Endothelial cell of umbilical vein (primary cell): ENCODE data around the gene WNT16. TPM values are rescaled to one million over a fixed set of nuclear protein-coding genes. Genes with fewer than 3 reads are reported as not detected.

Experiments used
- BruUV-seq: library from RNA; stranded (reverse); fragments of 400-500 nt; replicated peaks from 2 replicates; lab custom pipeline; 2021; lab: Mats Ljungman, UMichigan
- CTCF ChIA-PET: fragments of 300-600, 350-600 bp; sonication (Branson Sonifier 250); formaldehyde crosslinking; loops from one replicate; lab custom pipeline; 2021; ENCODE audit warnings: antibody characterized with exemption, inconsistent platforms; lab: Charles Lee
- POLR2A ChIA-PET: fragments of 300-600, 350-600 bp; sonication (Branson Sonifier 250); formaldehyde crosslinking; loops from one replicate; lab custom pipeline; 2021; ENCODE audit warnings: antibody characterized with exemption, inconsistent platforms; lab: Charles Lee
- DNase-seq: peaks from one replicate; pipeline ENCODE4 v3.0.0-alpha.2; 2011; ENCODE audit warnings: low read depth, low spot score
- FAIRE-seq: peaks from 2 replicates; lab custom pipeline; 2011; peaks lifted over from hg19 to GRCh38; lab: Jason Lieb, UNC
- H2AFZ ChIP-seq: 2 replicates; pipeline ENCODE4 v1.6.0; 2012; ENCODE audit warnings: low read depth, low read length, control low read depth, inconsistent platforms
- H3K27ac ChIP-seq: 2 replicates; pipeline ENCODE4 v1.5.1; 2011; ENCODE audit warnings: low read depth, mild to moderate bottlenecking, control low read depth, low read length, moderate library complexity; ENCODE audit not compliant: insufficient read depth
- H3K27me3 ChIP-seq, 2 experiments: 2 replicates each; pipeline versions ENCODE4 v1.6.0 to v1.6.1; 2011; ENCODE audit warnings: low read length in 2 of 2, mixed read lengths in 1 of 2; ENCODE audit not compliant: control insufficient read depth in 2 of 2, insufficient read depth in 2 of 2
- H3K36me3 ChIP-seq, 2 experiments: 2 replicates in 1 of 2; 3 replicates in 1 of 2; pipeline ENCODE4 v1.5.1; 2011; ENCODE audit warnings: low read length in 2 of 2, mild to moderate bottlenecking in 1 of 2, moderate library complexity in 1 of 2; ENCODE audit not compliant: control insufficient read depth in 2 of 2, insufficient read depth in 2 of 2; ENCODE audit errors: extremely low read depth in 1 of 2
- H3K4me1 ChIP-seq: 3 replicates; pipeline ENCODE4 v1.5.1; 2011; ENCODE audit warnings: mild to moderate bottlenecking, low read length; ENCODE audit not compliant: control insufficient read depth, insufficient read depth; ENCODE audit errors: extremely low read depth
- H3K4me2 ChIP-seq: 2 replicates; pipeline ENCODE4 v1.6.1; 2011; ENCODE audit warnings: low read length, control low read depth, mixed read lengths; ENCODE audit not compliant: insufficient read depth
- H3K4me3 ChIP-seq, 3 experiments: fragments of 200-600 bp in 1 of 3; sonication (generic), shearing (Covaris generic) in 1 of 3; replicated peaks in 1 of 3; 2 replicates each; pipeline ENCODE4 v1.5.1; 2011 to 2016; ENCODE audit warnings: control low read depth in 3 of 3, low read length in 3 of 3, mild to moderate bottlenecking in 2 of 3, inconsistent platforms in 1 of 3, low read depth in 1 of 3, moderate library complexity in 1 of 3; ENCODE audit not compliant: insufficient read depth in 1 of 3
- H3K79me2 ChIP-seq: 2 replicates; pipeline ENCODE4 v1.6.0; 2012; ENCODE audit warnings: low read length, inconsistent platforms; ENCODE audit not compliant: control insufficient read depth, insufficient read depth
- H3K9ac ChIP-seq: replicated peaks from 2 replicates; pipeline ENCODE3; 2011; ENCODE audit warnings: low read length, control low read depth; ENCODE audit not compliant: insufficient read depth; ENCODE audit errors: extremely low read depth
- H3K9me1 ChIP-seq: replicated peaks from 3 replicates; pipeline ENCODE4 v1.6.0; 2011; ENCODE audit warnings: mild to moderate bottlenecking, low read length; ENCODE audit not compliant: control insufficient read depth, insufficient read depth; ENCODE audit errors: extremely low read depth
- H3K9me3 ChIP-seq: replicated peaks from 2 replicates; pipeline ENCODE4 v1.5.1; 2012; ENCODE audit warnings: low read length, inconsistent platforms; ENCODE audit not compliant: control insufficient read depth, insufficient read depth
- H4K20me1 ChIP-seq: replicated peaks from 2 replicates; pipeline ENCODE3; 2011; ENCODE audit warnings: mild to moderate bottlenecking, low read length; ENCODE audit not compliant: control insufficient read depth, insufficient read depth; ENCODE audit errors: extremely low read depth
- CTCF ChIP-seq, 2 donors: IDR thresholded peaks; 1 replicate in 1 of 2; 2 replicates in 1 of 2; pipeline ENCODE4 v1.5.1; 2011; ENCODE audit warnings: low read length in 2 of 2, mild to moderate bottlenecking in 2 of 2, moderate library complexity in 2 of 2, control low read depth in 1 of 2, inconsistent platforms in 1 of 2, low read depth in 1 of 2; ENCODE audit not compliant: insufficient read depth in 1 of 2; ENCODE audit errors: extremely low read depth in 1 of 2
- FOS ChIP-seq: IDR thresholded peaks from 2 replicates; pipeline ENCODE4 v1.6.1; 2011; ENCODE audit warnings: mild to moderate bottlenecking, low read length, moderate library complexity, borderline replicate concordance; ENCODE audit not compliant: insufficient read depth
- GATA2 ChIP-seq: IDR thresholded peaks from 2 replicates; pipeline ENCODE4 v1.7.0; 2011; ENCODE audit warnings: low read depth, mild to moderate bottlenecking, moderate library complexity, mixed read lengths, low read length; ENCODE audit not compliant: insufficient read length, insufficient read depth
- JUN ChIP-seq: IDR thresholded peaks from 2 replicates; pipeline ENCODE4 v1.6.1; 2011; ENCODE audit warnings: borderline replicate concordance, low read depth; ENCODE audit not compliant: insufficient read length, insufficient read depth
- MYC ChIP-seq: IDR thresholded peaks from one replicate; pipeline ENCODE4 v1.6.1; 2011; ENCODE audit warnings: mild to moderate bottlenecking, low read depth, low read length
- POLR2A ChIP-seq: IDR thresholded peaks from 2 replicates; pipeline ENCODE4 v1.6.1; 2012; ENCODE audit warnings: low read depth, mild to moderate bottlenecking, control low read depth, low read length
- POLR2AphosphoS5 ChIP-seq: IDR thresholded peaks from 2 replicates; pipeline ENCODE4 v1.6.1; 2012; ENCODE audit warnings: low read depth, mild to moderate bottlenecking, control low read depth, low read length, moderate library complexity; ENCODE audit not compliant: insufficient read depth
- dilution Hi-C: fragments of 300-500 bp; cut with MboI; formaldehyde crosslinking; loops from one replicate; pipeline ENCODE4 v1.15.0; 2019; ENCODE audit warnings: low sequenced_read_pairs; ENCODE audit not compliant: extremely low pct_ligation_motif_present
- intact Hi-C: fragments of 100-400 bp; cut with micrococcal nuclease; formaldehyde crosslinking; loops from one replicate; pipeline ENCODE4 v1.10.0; 2022
- polyA plus RNA-seq, 4 experiments: library from polyadenylated mRNA; depleted of rRNA in 3 of 4; stranded (reverse) in 3 of 4; unstranded in 1 of 4; fragments of >200 nt; gene quantifications; 2 replicates each; pipeline versions ENCODE4 v1.2.1 to v1.2.3, GENCODE V29; 2011 to 2012; ENCODE audit warnings: missing spikeins in 1 of 4
- total RNA-seq: library from RNA; stranded (reverse); gene quantifications from 2 replicates; pipeline ENCODE4 v1.2.3, GENCODE V29; 2021

Gene WNT16
- total and polyA plus RNA-seq, 2 donors (not counting 3 experiments of a cell fraction or from before 2014, with no cell fraction given) = not detected

- no peak for DNase-seq
- Histone ChIP-seq H3K9ac (no peak overlapping the region), H4K20me1 (no peaks in the 10 kb centered on the region), H3K4me2 (no peak overlapping the region), H3K36me3 (peaks cover 0 to 3% of the 10 kb centered on the region in 2 experiments), H3K79me2 (peaks cover 35% of the 10 kb centered on the region), H3K27me3 (no peaks in the 10 kb centered on the region), H3K4me3 (no peak overlapping the region), H3K27ac (no peak overlapping the region), H2AFZ (no peak overlapping the region), H3K9me3 (no peaks in the 10 kb centered on the region), H3K9me1 (no peaks in the 10 kb centered on the region), H3K4me1 (peaks cover 9% of the 10 kb centered on the region)
- no TSS peak for BruUV-seq
- intact Hi-C loops = no loop called here
- dilution Hi-C loops = no loop called here
- no peak for FAIRE-seq
- TF ChIP-seq POLR2A (no peak), JUN (no peak), FOS (no peak), GATA2 (no peak), CTCF (IDR thresholded peaks at IDR 0.05; ENCODE audit: extremely low read depth in 1 of 2, insufficient read depth in 1 of 2, low read depth in 1 of 2, low read length in 2 of 2) (no peak), MYC (no peak), POLR2AphosphoS5 (no peak)
- ChIA-PET POLR2A (no interaction called here), CTCF (interaction anchor here (1.2 to 1.7 kb wide), 3 partner anchors 13 to 167 kb away, joined by 4 to 12 read pairs (median 5); no protein-coding TSS in a partner anchor)
Observed at GRCh38 chr7:121379930-121380329, 51.1 kb downstream of the WNT16 start.
